Stimulated activated naive CD8-positive, alpha-beta T cell treated with anti-CD3 and anti-CD28 coated beads, Interleukin-15, amount 100 ng/mL, for 72 hours (primary cell): ENCODE data around the gene C10orf88.

Source experiments
- ATAC-seq: fragments of 150-1000 bp; cut with Tn5 transposase; 2 replicates; pipeline ENCODE4 v1.10.0; 2021; ENCODE audit warnings: mild to moderate bottlenecking, moderate library complexity
- DNase-seq, 2 donors: peaks; one replicate each; pipeline ENCODE4 v3.0.0; 2021 to 2022
- H3K27ac Mint-ChIP-seq, 2 donors: one replicate each; pipeline ENCODE4 v1.8.0; 2022; ENCODE audit warnings: mild to moderate bottlenecking in 2 of 2, mixed read lengths in 2 of 2, moderate library complexity in 2 of 2
- H3K27me3 Mint-ChIP-seq: one replicate; pipeline ENCODE4 v1.8.0; 2022; ENCODE audit warnings: mixed read lengths
- H3K4me1 Mint-ChIP-seq: one replicate; pipeline ENCODE4 v1.8.0; 2022; ENCODE audit warnings: mild to moderate bottlenecking, mixed read lengths
- H3K4me3 Mint-ChIP-seq, 2 donors: one replicate each; pipeline ENCODE4 v1.8.0; 2022; ENCODE audit warnings: mild to moderate bottlenecking in 2 of 2, mixed read lengths in 2 of 2, moderate library complexity in 1 of 2
- H3K9me3 Mint-ChIP-seq, 2 donors: one replicate each; pipeline ENCODE4 v1.8.0; 2022; ENCODE audit warnings: mixed read lengths in 2 of 2

The C10orf88 gene, protein sequence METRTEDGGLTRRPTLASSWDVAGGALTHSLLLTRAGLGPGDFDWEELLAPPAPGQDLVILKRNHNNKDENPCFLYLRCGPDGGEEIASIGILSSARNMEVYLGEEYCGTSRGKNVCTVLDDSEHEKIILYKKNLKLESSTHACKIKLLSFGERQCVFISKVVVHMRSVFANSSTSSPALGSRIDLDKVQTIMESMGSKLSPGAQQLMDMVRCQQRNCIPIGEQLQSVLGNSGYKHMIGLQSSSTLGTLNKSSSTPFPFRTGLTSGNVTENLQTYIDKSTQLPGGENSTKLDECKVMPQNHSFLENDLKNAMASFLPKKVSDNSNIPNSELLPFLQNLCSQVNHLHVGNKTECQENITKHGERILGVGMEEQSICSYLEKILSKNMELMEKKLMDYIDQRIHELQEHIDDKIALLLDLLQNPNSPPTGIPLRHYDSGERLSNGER

DNA sequence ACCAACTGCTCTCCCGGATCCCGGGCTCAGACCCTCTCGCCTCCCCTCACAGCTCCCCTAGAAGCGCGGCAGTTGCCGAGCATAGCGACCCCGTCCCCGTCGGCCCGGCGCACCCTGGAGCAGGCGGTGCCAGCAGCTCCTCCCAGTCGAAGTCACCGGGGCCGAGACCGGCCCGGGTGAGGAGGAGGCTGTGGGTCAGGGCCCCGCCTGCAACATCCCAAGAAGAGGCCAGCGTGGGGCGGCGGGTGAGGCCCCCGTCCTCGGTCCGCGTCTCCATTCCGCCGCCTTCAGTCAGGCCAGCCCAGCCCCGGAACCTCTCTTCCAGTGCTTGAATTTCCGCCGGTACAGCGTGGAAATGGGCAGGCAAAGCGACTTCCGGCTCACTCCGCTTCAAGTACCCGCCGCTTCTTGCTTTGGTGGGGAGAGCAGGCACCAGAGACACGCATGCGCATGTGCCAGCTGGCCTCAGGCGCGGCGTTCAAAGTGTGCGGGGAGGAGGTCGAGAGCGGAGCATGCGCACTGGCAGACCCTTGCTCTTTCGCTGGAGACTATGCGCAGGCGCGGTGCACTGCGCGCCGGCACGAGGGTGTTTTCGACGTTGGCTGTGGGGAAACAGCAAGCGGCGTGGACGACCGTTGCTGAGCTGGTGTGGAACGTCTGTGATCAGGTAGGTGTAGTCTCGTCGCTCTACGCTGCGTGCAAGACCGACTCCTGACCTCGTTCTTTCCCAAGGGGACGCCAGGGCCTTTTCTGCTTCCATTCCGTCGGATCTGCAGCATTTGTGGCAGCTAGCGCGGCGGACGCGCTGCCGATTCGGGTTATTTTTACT is at the start of gene C10orf88:
Gene C10orf88 (minus strand): TSS at position 326 of the 829 bp plus-strand sequence. CDS start 49 bp downstream, at position 277.
- ATAC-seq = peak; percentile 99
- H3K4me1 Mint-ChIP-seq = peaks cover 34% of the 10 kb centered on the region

DNA sequence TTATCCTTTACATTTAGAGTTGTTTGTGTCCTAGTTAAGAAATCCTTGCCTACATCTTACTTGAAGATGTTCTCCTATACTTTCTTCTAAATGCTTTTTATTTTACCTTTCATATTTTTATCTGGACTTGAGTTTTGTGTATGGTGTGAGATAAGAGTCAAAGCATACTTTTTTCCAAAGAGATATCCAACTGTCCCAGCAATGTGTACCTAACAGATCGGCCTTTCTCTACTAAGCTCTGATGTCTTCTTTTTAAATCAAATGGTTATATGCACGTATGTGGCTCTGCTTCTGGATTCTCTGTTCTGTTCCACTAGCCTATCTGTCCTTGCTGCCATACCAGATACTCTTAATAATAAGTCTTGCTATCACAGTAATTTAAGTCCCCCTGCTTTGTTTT is 47.3 kb upstream of the C10orf88 start:
- H3K9me3 Mint-ChIP-seq = no peaks in the 10 kb centered on the region
- H3K4me3 Mint-ChIP-seq = no peak overlapping the region
- peaks cover 39% of the 10 kb centered on the region for H3K4me1 Mint-ChIP-seq
- peak overlapping the region in 1 of 2 donors; percentile 71 for H3K27ac Mint-ChIP-seq
- ATAC-seq = no peak
- H3K27me3 Mint-ChIP-seq = no peaks in the 10 kb centered on the region
- no peak for DNase-seq

More for the DNA sequence above, at the start of gene C10orf88:
- peak; percentile 94 to 98 for DNase-seq
- H3K27me3 Mint-ChIP-seq = peaks cover 7% of the 10 kb centered on the region
- H3K27ac Mint-ChIP-seq = peak within 1 kb of the TSS; percentile 96 to 97
- H3K4me3 Mint-ChIP-seq = peak within 1 kb of the TSS; percentile 91 to 95
- H3K9me3 Mint-ChIP-seq = no peaks in the 10 kb centered on the region

DNA sequence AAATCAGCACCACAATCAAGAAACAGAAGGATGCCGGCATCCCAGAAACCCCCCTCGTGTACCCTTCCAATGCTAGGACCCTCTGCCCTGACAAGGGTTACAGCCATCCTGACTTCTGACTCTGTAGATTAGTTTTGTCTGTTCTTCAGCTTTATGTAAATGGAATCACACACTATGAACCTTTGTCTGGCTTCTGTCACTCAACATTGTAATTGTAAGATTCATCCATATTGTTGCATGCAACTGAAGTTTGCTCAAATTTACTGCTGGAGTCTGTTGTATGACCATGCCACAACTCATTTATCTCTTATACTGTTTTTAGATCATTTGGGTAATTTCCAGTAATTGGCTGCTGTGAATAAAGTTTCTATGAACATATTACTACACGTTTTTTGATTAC is 46.1 kb upstream of the C10orf88 start:
- DNase-seq (no peak), ATAC-seq (no peak)
- Mint-ChIP-seq H3K27ac (no peak overlapping the region), H3K4me3 (no peak overlapping the region), H3K27me3 (no peaks in the 10 kb centered on the region), H3K4me1 (peaks cover 33% of the 10 kb centered on the region), H3K9me3 (no peaks in the 10 kb centered on the region)

DNA sequence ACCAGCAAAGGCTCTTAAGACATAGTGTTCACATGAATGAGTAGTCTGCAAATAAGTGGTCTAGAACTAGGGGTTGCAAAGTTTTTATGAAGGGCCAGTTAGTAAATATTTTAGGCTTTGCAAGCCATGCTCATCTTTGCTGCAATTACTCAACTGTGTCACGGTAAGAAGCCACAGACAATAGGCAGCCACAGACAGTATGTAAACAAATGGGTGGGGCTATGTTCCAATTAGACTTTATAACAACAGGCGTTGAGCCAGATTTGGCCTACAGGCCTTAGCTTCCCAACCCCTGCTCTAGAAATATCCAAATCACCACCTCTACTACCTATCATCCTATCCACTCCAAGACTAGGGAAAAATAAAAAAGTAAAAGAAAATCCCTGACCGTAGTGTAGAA is 45.3 kb upstream of the C10orf88 start:
- ATAC-seq (no peak), DNase-seq (no peak)
- Mint-ChIP-seq H3K4me1 (peaks cover 33% of the 10 kb centered on the region), H3K9me3 (no peaks in the 10 kb centered on the region), H3K27ac (no peak overlapping the region), H3K4me3 (no peak overlapping the region), H3K27me3 (no peaks in the 10 kb centered on the region)

DNA sequence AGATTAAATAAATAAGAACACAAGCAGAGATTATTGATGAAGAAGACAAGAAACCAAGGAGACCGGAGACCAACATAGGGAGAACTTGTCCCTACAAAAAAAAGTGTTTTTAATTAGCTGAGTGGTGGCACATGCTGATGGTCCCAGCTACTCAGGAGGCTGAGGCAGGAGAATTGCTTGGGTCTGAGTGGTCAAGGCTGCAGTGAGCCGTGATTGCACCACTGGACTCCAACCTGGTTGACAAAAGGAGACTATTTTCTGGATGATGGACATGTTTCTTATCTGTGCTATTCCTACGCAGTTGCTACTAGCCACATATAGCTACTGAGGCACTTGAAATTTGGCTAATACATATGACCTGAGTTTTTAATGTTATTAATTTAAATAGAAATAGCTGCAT is 44.9 kb upstream of the C10orf88 start:
- Mint-ChIP-seq H3K27ac (peak overlapping the region; percentile 5 to 47), H3K4me1 (peaks cover 33% of the 10 kb centered on the region), H3K9me3 (no peaks in the 10 kb centered on the region), H3K4me3 (no peak overlapping the region), H3K27me3 (no peaks in the 10 kb centered on the region)
- DNase-seq = no peak
- no peak for ATAC-seq

DNA sequence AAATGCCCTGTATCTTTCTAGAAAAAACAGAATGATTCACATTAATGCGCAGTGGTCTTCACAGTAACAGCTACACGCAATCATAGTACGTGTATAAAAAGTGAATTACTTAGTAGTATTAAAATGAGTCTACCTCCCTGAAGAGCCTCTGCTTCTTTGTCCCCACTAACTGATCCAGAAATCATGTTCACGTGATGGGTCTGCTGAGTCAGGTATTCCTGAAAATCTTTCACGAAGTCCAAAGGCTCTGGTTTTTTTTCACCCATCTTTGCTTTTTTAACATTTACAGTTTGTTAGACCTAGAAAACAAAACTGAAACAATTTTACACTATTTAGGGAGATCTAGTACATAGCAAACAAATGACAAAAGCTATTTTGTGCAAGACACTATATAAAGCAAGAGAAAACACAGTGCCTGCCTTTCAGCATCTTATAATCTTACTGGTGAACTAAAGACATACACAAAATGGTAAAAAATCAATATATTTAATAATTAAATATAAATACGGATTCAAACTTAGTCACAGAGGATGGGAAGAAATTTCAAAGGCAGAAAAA is 44.4 kb upstream of the C10orf88 start:
- Mint-ChIP-seq H3K4me1 (peaks cover 33% of the 10 kb centered on the region), H3K4me3 (no peak overlapping the region), H3K9me3 (no peaks in the 10 kb centered on the region), H3K27ac (peak overlapping the region in 1 of 2 donors; percentile 47), H3K27me3 (no peaks in the 10 kb centered on the region)
- ATAC-seq = no peak
- no peak for DNase-seq

DNA sequence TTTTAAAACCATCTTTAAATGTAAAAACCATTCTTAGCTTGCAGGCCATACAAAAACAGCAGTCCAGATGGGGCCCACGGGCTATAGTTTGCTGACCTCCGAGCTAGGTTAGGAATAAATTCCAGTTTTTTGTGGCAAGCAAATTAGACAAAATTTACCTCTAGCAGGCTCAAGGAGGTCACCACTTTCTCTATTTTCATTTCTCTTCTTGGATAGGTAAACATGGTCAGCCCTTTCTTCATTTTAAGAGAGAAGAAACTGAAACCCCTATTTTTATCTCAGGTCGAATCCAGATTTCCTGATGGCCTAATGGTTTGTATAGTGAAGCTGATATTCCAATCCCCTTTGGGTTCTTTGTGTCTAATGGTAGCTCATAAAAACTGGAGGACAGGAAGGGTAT is 43.8 kb upstream of the C10orf88 start:
- no peak for DNase-seq
- Mint-ChIP-seq H3K4me3 (no peak overlapping the region), H3K27me3 (no peaks in the 10 kb centered on the region), H3K27ac (no peak overlapping the region), H3K9me3 (no peaks in the 10 kb centered on the region), H3K4me1 (peaks cover 33% of the 10 kb centered on the region)
- ATAC-seq = no peak

DNA sequence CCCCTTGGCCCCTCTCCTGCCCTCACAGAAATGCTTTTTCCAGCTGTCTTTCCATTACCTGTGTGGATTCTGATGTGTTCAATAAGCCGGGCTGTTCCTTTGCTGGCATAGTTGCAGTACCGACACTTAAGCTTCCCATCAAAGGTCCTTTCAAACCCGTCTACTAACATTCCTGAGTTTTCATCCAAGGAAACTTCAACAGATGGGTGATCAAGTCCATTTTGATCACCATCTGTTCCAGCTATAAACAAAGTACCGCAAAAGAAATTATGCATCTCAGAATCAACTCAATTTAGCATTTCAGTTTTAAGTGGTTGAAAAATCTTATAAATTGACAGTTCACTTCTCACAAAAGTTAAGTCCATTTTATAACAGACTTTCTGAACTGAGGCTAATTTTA is 41.9 kb upstream of the C10orf88 start:
- DNase-seq (no peak), ATAC-seq (no peak)
- H3K27ac Mint-ChIP-seq = no peak overlapping the region
- H3K4me1 Mint-ChIP-seq = peaks cover 26% of the 10 kb centered on the region
- H3K27me3 Mint-ChIP-seq = no peaks in the 10 kb centered on the region
- no peak overlapping the region for H3K4me3 Mint-ChIP-seq
- H3K9me3 Mint-ChIP-seq = no peaks in the 10 kb centered on the region

DNA sequence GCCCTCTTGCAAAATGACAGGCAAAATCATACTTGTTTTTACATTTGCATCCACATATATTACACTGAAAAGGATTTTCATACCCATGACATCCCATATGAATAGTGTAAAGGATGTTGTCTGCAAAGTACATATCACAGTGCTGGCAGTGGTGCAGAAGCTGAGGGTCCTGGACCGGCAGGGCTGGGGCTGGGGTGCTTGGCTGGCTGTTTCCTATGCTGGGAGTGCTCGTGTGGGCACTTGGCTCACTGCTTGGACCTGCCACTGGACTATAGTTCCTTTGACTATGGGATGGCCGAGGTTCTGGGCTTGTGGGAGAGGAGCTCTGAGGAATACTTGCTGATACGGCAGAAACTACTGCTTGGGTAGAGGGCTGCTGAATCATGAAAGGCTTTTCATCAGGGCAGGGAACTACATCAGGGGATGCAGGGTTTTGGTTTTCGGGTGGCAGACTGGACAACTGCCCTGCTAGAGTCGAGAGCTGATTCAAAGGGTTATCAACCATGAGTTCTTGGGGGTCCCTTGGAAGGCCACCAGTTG is 39.8 kb upstream of the C10orf88 start:
- Mint-ChIP-seq H3K4me3 (no peak overlapping the region), H3K4me1 (peaks cover 9% of the 10 kb centered on the region), H3K27me3 (no peaks in the 10 kb centered on the region), H3K9me3 (no peaks in the 10 kb centered on the region), H3K27ac (peak overlapping the region in 1 of 2 donors; percentile 66)
- DNase-seq (no peak), ATAC-seq (no peak)

DNA sequence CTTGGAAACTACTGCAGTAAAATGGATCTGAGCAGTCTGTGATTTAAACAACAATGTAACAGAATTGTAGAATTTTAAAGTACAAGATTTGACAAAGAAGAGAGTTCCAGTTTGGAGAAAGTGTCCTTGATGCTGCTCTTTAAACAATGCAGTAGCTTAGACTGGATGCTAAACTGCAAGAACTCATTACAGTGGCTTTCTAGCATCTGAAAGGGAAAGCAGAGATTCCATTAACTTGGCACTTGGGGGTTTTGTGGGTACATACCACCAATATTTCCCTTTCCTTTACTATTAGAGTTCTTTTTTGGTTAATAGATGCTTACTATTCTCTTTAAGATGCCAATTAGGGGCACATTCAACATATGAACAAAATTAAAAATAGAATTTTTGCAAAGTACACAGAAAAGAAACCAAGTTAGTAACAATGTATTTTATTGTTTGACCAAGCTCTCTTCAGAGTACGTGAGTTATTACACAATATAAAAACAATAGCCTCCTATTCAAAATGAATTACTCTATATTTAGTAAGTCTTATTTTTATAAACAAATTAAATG is 38.1 kb upstream of the C10orf88 start:
- DNase-seq = no peak
- Mint-ChIP-seq H3K27ac (no peak overlapping the region), H3K27me3 (no peaks in the 10 kb centered on the region), H3K9me3 (no peaks in the 10 kb centered on the region), H3K4me1 (peaks cover 5% of the 10 kb centered on the region), H3K4me3 (no peak overlapping the region)
- no peak for ATAC-seq

DNA sequence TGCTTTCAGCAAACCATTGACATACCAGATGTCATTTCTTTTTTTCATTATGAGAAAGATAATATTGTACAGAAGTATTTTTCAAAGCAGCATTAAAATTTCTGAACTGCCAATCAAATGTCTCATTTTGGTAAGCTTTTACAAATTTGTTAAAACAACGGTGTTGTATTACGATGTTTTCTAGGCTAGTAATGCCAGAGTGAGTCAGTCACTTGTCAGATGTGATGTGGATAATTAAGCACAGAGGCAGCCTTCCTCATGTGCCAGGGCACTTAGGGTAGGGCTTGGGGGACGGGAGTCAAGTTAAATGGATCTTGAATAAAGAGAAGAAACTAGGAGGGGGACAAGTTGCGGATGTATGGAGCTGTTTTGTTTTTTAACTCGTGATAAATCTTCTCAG is 36.3 kb upstream of the C10orf88 start:
- H3K27me3 Mint-ChIP-seq = no peaks in the 10 kb centered on the region
- H3K4me1 Mint-ChIP-seq = peaks cover 1% of the 10 kb centered on the region
- no peak overlapping the region for H3K4me3 Mint-ChIP-seq
- no peaks in the 10 kb centered on the region for H3K9me3 Mint-ChIP-seq
- ATAC-seq (no peak), DNase-seq (no peak)
- peak overlapping the region in 1 of 2 donors; percentile 30 for H3K27ac Mint-ChIP-seq

DNA sequence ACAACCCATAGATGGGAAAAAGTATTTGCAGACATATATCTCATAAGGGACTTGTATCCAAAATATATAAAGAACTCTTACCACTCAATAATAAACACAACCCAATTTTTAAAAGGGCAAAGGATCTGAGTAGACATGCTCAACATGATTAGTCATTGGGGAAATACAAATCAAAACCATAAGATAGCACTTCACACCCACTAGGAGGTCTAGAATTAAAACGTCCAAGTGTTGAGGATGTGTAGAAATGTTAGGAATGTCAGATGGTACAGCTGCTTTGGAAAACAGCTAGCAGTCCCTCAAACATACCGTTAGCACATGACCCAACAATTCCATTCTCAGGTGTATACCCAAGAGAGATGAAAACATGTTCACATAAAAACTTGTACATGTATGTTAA is 34.5 kb upstream of the C10orf88 start:
- Mint-ChIP-seq H3K4me3 (no peak overlapping the region), H3K4me1 (no peaks in the 10 kb centered on the region), H3K9me3 (no peaks in the 10 kb centered on the region), H3K27ac (no peak overlapping the region), H3K27me3 (no peaks in the 10 kb centered on the region)
- no peak for ATAC-seq
- no peak for DNase-seq

DNA sequence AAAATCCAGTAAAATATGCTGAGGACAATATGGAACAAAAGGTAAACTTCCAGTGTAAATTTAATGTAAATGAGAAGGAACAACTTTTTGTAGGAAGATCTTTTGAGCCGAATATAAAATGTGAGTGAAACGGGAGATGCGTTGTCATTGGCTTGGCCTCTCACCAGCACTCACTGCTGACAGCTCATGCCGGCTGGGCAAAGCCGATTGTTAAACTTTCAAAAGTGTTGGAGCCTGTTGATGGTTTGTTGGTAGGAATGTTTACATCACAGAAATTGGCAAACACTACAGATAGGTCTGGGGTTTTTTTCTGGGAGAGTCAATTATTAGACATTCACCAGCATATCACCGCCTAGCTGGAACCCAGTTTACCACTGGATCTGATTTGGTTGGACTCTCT is 32.3 kb upstream of the C10orf88 start:
- no peak for DNase-seq
- no peaks in the 10 kb centered on the region for H3K27me3 Mint-ChIP-seq
- H3K4me3 Mint-ChIP-seq = no peak overlapping the region
- no peak for ATAC-seq
- H3K4me1 Mint-ChIP-seq = peaks cover 10% of the 10 kb centered on the region
- H3K27ac Mint-ChIP-seq = no peak overlapping the region
- H3K9me3 Mint-ChIP-seq = no peaks in the 10 kb centered on the region

DNA sequence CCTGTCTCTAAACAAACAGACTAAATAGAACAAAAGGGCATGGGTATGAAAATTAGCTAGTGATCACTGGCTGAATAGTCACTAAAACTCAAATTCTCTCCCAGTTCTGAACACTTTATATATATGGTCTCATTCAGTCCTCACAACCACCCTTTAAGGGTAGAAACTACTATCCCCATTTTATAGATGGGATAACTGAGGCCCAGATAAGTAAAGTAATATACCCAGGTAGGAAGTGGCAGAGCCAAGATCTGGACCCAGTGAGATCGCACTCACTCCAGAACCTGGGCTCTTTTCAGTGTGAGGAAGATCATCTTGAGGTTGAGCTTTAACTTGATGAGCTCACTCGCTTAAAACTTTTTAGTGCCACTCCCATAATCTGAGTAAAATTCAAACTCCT is 30.7 kb upstream of the C10orf88 start:
- H3K4me3 Mint-ChIP-seq = no peak overlapping the region
- ATAC-seq = no peak
- no peak overlapping the region for H3K27ac Mint-ChIP-seq
- no peaks in the 10 kb centered on the region for H3K9me3 Mint-ChIP-seq
- DNase-seq = no peak
- no peaks in the 10 kb centered on the region for H3K27me3 Mint-ChIP-seq
- H3K4me1 Mint-ChIP-seq = peaks cover 21% of the 10 kb centered on the region

DNA sequence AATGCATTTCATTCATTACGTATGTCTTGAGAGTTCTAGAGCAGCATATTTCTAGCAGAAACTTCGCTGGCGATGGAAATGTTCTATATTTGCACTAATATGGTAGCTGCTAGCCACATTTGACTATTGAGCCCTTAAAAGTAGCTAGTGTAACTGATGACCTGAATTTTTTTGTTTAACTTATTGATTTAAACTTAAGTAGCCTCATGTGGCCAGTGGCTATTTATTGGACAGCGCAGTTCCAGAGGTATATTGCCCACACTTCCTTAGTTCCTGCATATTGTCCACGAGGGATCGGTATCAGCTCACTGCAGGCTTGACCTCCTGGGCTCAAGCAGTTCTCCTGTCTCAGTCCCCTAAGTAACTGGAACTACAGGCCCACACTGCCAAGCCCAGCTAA is 29.9 kb upstream of the C10orf88 start:
- H3K27me3 Mint-ChIP-seq = no peaks in the 10 kb centered on the region
- no peak overlapping the region for H3K27ac Mint-ChIP-seq
- DNase-seq = no peak
- H3K9me3 Mint-ChIP-seq = no peaks in the 10 kb centered on the region
- H3K4me1 Mint-ChIP-seq = peaks cover 24% of the 10 kb centered on the region
- no peak for ATAC-seq
- H3K4me3 Mint-ChIP-seq = no peak overlapping the region
